Measurements from ENCODE around the gene SCO1.
"Not testable (repeated sequence)": the region's sequence is repeated elsewhere in the genome, so short reads cannot be mapped to it uniquely, and the experiment has no call there.

SCO1 gene

GRCh38 chr17:10698096-10698818, 924 bp upstream of the SCO1 start:
- Histone ChIP-seq H3F3A (ENCODE audit: insufficient read depth, low read length) (no peaks in the 10 kb centered on the region), H3K36me3 (ENCODE audit: insufficient read depth, low read length) (peaks cover 24% of the 10 kb centered on the region), H2AFZ (ENCODE audit: low read length) (0 out of 2 replicates have a peak overlapping the region, but pooled peaks have one; percentile 42), H3K9me2 (ENCODE audit: low read depth, low read length) (no peaks in the 10 kb centered on the region), H3K79me2 (ENCODE audit: insufficient read depth, low read length) (peaks cover 44% of the 10 kb centered on the region), H3K27ac (ENCODE audit: low read depth, low read length, poor library complexity, severe bottlenecking) (peak overlapping the region; percentile 80), H3K9me3 (ENCODE audit: low read length) (no peaks in the 10 kb centered on the region), H3K4me3 (ENCODE audit: low read depth, low read length, poor library complexity, severe bottlenecking) (peak overlapping the region; percentile 83), H3K4me2 (ENCODE audit: low read length) (peak overlapping the region; percentile 94), H3K4me1 (ENCODE audit: insufficient read depth, low read length, severe bottlenecking) (peaks cover 32% of the 10 kb centered on the region), H3K27me3 (ENCODE audit: insufficient read depth, low read length) (no peaks in the 10 kb centered on the region), H4K20me1 (ENCODE audit: insufficient read depth, low read length) (no peaks in the 10 kb centered on the region), H3K9ac (ENCODE audit: low read length) (peak overlapping the region; percentile 90)
- TF ChIP-seq EZH2 (IDR thresholded peaks at IDR 0.05; ENCODE audit: borderline replicate concordance, low read length), result no peak
- TF ChIP-seq, protein P1, sequence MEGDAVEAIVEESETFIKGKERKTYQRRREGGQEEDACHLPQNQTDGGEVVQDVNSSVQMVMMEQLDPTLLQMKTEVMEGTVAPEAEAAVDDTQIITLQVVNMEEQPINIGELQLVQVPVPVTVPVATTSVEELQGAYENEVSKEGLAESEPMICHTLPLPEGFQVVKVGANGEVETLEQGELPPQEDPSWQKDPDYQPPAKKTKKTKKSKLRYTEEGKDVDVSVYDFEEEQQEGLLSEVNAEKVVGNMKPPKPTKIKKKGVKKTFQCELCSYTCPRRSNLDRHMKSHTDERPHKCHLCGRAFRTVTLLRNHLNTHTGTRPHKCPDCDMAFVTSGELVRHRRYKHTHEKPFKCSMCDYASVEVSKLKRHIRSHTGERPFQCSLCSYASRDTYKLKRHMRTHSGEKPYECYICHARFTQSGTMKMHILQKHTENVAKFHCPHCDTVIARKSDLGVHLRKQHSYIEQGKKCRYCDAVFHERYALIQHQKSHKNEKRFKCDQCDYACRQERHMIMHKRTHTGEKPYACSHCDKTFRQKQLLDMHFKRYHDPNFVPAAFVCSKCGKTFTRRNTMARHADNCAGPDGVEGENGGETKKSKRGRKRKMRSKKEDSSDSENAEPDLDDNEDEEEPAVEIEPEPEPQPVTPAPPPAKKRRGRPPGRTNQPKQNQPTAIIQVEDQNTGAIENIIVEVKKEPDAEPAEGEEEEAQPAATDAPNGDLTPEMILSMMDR (IDR thresholded peaks at IDR 0.05; ENCODE audit: low read length), result no peak

- H3F3A ChIP-seq (ENCODE audit: insufficient read depth, low read length); H3K9me2 ChIP-seq (ENCODE audit: low read depth, low read length); H3K27me3 ChIP-seq (ENCODE audit: insufficient read depth, low read length); H3K27ac ChIP-seq (ENCODE audit: low read depth, low read length, poor library complexity, severe bottlenecking); H4K20me1 ChIP-seq (ENCODE audit: insufficient read depth, low read length); H3K9me3 ChIP-seq (ENCODE audit: low read length); H2AFZ ChIP-seq (ENCODE audit: low read length): not testable (repeated sequence)
- Histone ChIP-seq H3K79me2 (ENCODE audit: insufficient read depth, low read length) (peaks cover 45% of the 10 kb centered on the region), H3K4me3 (ENCODE audit: low read depth, low read length, poor library complexity, severe bottlenecking) (peak overlapping the region; percentile 83), H3K36me3 (ENCODE audit: insufficient read depth, low read length) (peaks cover 47% of the 10 kb centered on the region), H3K4me2 (ENCODE audit: low read length) (peak overlapping the region; percentile 99), H3K4me1 (ENCODE audit: insufficient read depth, low read length, severe bottlenecking) (peaks cover 32% of the 10 kb centered on the region), H3K9ac (ENCODE audit: low read length) (peak overlapping the region; percentile 90)
Measured at GRCh38 chr17:10695875-10696407, 1.4 kb downstream of the SCO1 start.

- no peak overlapping the region for H3K9ac ChIP-seq (ENCODE audit: low read length)
- H3K27ac ChIP-seq (ENCODE audit: low read depth, low read length, poor library complexity, severe bottlenecking), result no peak overlapping the region
- no peaks in the 10 kb centered on the region for H3K9me2 ChIP-seq (ENCODE audit: low read depth, low read length)
- no peak for TF ChIP-seq EZH2 (IDR thresholded peaks at IDR 0.05; ENCODE audit: borderline replicate concordance, low read length)
- TF ChIP-seq, protein P1 (IDR thresholded peaks at IDR 0.05; ENCODE audit: low read length), result no peak
- H3K27me3 ChIP-seq (ENCODE audit: insufficient read depth, low read length), result no peaks in the 10 kb centered on the region
- H4K20me1 ChIP-seq (ENCODE audit: insufficient read depth, low read length), result no peaks in the 10 kb centered on the region
- no peak overlapping the region for H3K4me3 ChIP-seq (ENCODE audit: low read depth, low read length, poor library complexity, severe bottlenecking)
- H3K4me1 ChIP-seq (ENCODE audit: insufficient read depth, low read length, severe bottlenecking), result no peaks in the 10 kb centered on the region
- no peaks in the 10 kb centered on the region for H3K9me3 ChIP-seq (ENCODE audit: low read length)
- peaks cover 14% of the 10 kb centered on the region; the same call in 1 of the 2 replicates for H3K79me2 ChIP-seq (ENCODE audit: insufficient read depth, low read length)
- peaks cover 90% of the 10 kb centered on the region for H3K36me3 ChIP-seq (ENCODE audit: insufficient read depth, low read length)
- no peak overlapping the region for H3K4me2 ChIP-seq (ENCODE audit: low read length)
- no peaks in the 10 kb centered on the region for H3F3A ChIP-seq (ENCODE audit: insufficient read depth, low read length)
- H2AFZ ChIP-seq (ENCODE audit: low read length), result no peak overlapping the region
Measured at GRCh38 chr17:10687499-10687898, 9.8 kb downstream of the SCO1 start.
